T-cell (primary cell): ENCODE results near the gene NUP188. TPM values are rescaled to one million over a fixed set of nuclear protein-coding genes. Genes with fewer than 3 reads are reported as not detected.

Experiments used
- ATAC-seq, 4 experiments: fragments of 200-7000 bp in 3 of 4; fragments of 150-1000 bp in 1 of 4; cut with Tn5 transposase; replicated peaks in 1 of 4; 1 replicate in 3 of 4; 2 replicates in 1 of 4; pipeline ENCODE4 v1.10.0; 2021; ENCODE audit warnings: moderate library complexity in 3 of 4, mild to moderate bottlenecking in 2 of 4, moderate number of reproducible peaks in 1 of 4
- CTCF ChIA-PET, 2 donors: fragments of 300-600 bp; sonication (Branson Sonifier 250); formaldehyde crosslinking; loops; one replicate each; lab custom pipeline; 2022; ENCODE audit warnings: antibody characterized with exemption in 2 of 2; lab: Charles Lee
- POLR2A ChIA-PET, 2 donors: fragments of 300-600 bp; sonication (Branson Sonifier 250); formaldehyde crosslinking; loops; one replicate each; lab custom pipeline; 2022; ENCODE audit warnings: antibody characterized with exemption in 2 of 2; lab: Charles Lee
- DNase-seq, 35 experiments: peaks; one replicate each; pipeline versions ENCODE4 v3.0.0 to v3.0.0-alpha.2; 2013 to 2023
- H3K27ac ChIP-seq: one replicate; pipeline ENCODE4 v1.5.1; 2013; ENCODE audit warnings: low read length
- H3K27me3 ChIP-seq, 2 experiments: replicated peaks in 1 of 2; 1 replicate in 1 of 2; 2 replicates in 1 of 2; pipeline versions ENCODE4 v1.6.1 to v1.7.0; 2013; ENCODE audit warnings: low read length in 1 of 2, mixed read lengths in 1 of 2; ENCODE audit not compliant: control insufficient read depth in 2 of 2, insufficient read depth in 2 of 2; ENCODE audit errors: extremely low read depth in 1 of 2
- H3K36me3 ChIP-seq, 2 donors: 1 replicate in 1 of 2; 2 replicates in 1 of 2; pipeline versions ENCODE4 v1.6.1 to v1.7.0; 2013; ENCODE audit warnings: low read length in 1 of 2; ENCODE audit not compliant: control insufficient read depth in 2 of 2, insufficient read depth in 1 of 2; ENCODE audit errors: extremely low read depth in 1 of 2
- H3K4me1 ChIP-seq, 2 experiments: 1 replicate in 1 of 2; 2 replicates in 1 of 2; pipeline versions ENCODE4 v1.6.1 to v1.7.0; 2013; ENCODE audit warnings: low read length in 2 of 2, mixed read lengths in 1 of 2; ENCODE audit not compliant: insufficient read depth in 2 of 2, control insufficient read depth in 1 of 2; ENCODE audit errors: extremely low read depth in 1 of 2
- H3K4me3 ChIP-seq, 2 donors: 1 replicate in 1 of 2; 2 replicates in 1 of 2; pipeline versions ENCODE4 v1.5.1 to v1.7.0; 2013; ENCODE audit warnings: mild to moderate bottlenecking in 2 of 2, low read length in 1 of 2, moderate library complexity in 1 of 2; ENCODE audit not compliant: control insufficient read depth in 1 of 2; ENCODE audit errors: extremely low read depth in 1 of 2
- H3K9me3 ChIP-seq: 2 replicates; pipeline ENCODE4 v1.7.0; 2013
- H3K27ac Mint-ChIP-seq, 2 donors: one replicate each; pipeline ENCODE4 v1.8.0; 2020 to 2021; ENCODE audit warnings: mild to moderate bottlenecking in 2 of 2, mixed read lengths in 2 of 2
- H3K27me3 Mint-ChIP-seq, 2 donors: one replicate each; pipeline ENCODE4 v1.8.0; 2021 to 2022; ENCODE audit warnings: mixed read lengths in 2 of 2
- H3K36me3 Mint-ChIP-seq: one replicate; pipeline ENCODE4 v1.8.0; 2021; ENCODE audit warnings: mixed read lengths
- H3K4me1 Mint-ChIP-seq, 3 donors: one replicate each; pipeline ENCODE4 v1.8.0; 2020 to 2022; ENCODE audit warnings: mixed read lengths in 3 of 3, mild to moderate bottlenecking in 1 of 3
- H3K4me3 Mint-ChIP-seq, 3 donors: one replicate each; pipeline ENCODE4 v1.8.0; 2020 to 2022; ENCODE audit warnings: mild to moderate bottlenecking in 3 of 3, mixed read lengths in 3 of 3, moderate library complexity in 3 of 3
- H3K9me3 Mint-ChIP-seq, 3 donors: one replicate each; pipeline ENCODE4 v1.8.0; 2020 to 2022; ENCODE audit warnings: mixed read lengths in 3 of 3
- WGBS: methylation state at CpG from one replicate; pipeline ENCODE4 v1.1.5; 2013; ENCODE audit warnings: missing lambda C conversion rate; ENCODE audit not compliant: insufficient coverage; 5-methylcytosine and 5-hydroxymethylcytosine counted together
- total RNA-seq, 35 experiments: library from RNA in 6 of 35; stranded (reverse) in 6 of 35; fragments of 120-200 nt in 1 of 35; gene quantifications; one replicate each; pipeline versions ENCODE4 v1.2.1 to v1.2.4 and lab custom pipeline; 2013 to 2026

NUP188 gene
- total RNA-seq, 5 donors from 2014 or later (not counting 1 experiment from before 2014, with no cell fraction given): 51.0 to 78.4 (median 71.3) TPM

- DNase-seq (no peak), ATAC-seq (no peak)
- Histone ChIP-seq H3K27ac (no peak overlapping the region), H3K27me3 (no peaks in the 10 kb centered on the region), H3K36me3 (peaks cover 0 to 41% of the 10 kb centered on the region in 2 donors), H3K9me3 (no peaks in the 10 kb centered on the region), H3K4me1 (no peaks in the 10 kb centered on the region), H3K4me3 (no peak overlapping the region)
- Mint-ChIP-seq H3K27me3 (no peaks in the 10 kb centered on the region), H3K4me3 (no peak overlapping the region), H3K4me1 (no peaks in the 10 kb centered on the region), H3K9me3 (no peaks in the 10 kb centered on the region), H3K36me3 (peaks cover 22% of the 10 kb centered on the region), H3K27ac (no peak overlapping the region)
- ChIA-PET POLR2A (interaction anchor here in 1 of 2 donors (0.5 kb wide), 1 partner anchor 765 kb away, joined by 3 read pairs; no protein-coding TSS in a partner anchor), CTCF (no interaction called here)
- 100% methylated on average over 3 of the region's 6 CpGs for WGBS
Measured at GRCh38 chr9:129053020-129053419, 105.5 kb downstream of the NUP188 start.

- Mint-ChIP-seq H3K36me3 (peaks cover 14% of the 10 kb centered on the region), H3K4me1 (no peaks in the 10 kb centered on the region), H3K9me3 (no peaks in the 10 kb centered on the region), H3K27ac (no peak overlapping the region), H3K27me3 (no peaks in the 10 kb centered on the region), H3K4me3 (no peak overlapping the region)
- H3K27me3 ChIP-seq: no peaks in the 10 kb centered on the region
- ChIA-PET CTCF (interaction anchor here in 1 of 2 donors (0.5 kb wide), 1 partner anchor 812 kb away, joined by 4 read pairs; no protein-coding TSS in a partner anchor), POLR2A (no interaction called here)
- peaks cover 10 to 37% of the 10 kb centered on the region in 2 donors for H3K36me3 ChIP-seq
- DNase-seq: no peak
- no peak overlapping the region for H3K27ac ChIP-seq
- ATAC-seq: no peak
- no peaks in the 10 kb centered on the region for H3K4me1 ChIP-seq
- H3K9me3 ChIP-seq: no peaks in the 10 kb centered on the region
- 93% methylated on average over 5 of the region's 5 CpGs for whole genome bisulfite sequencing
- no peak overlapping the region for H3K4me3 ChIP-seq
Measured at GRCh38 chr9:129054163-129054851, 106.8 kb downstream of the NUP188 start.

Other genes with a start within 250 kb of the NUP188 start
- gene PKN3, start 245.2 kb upstream of the NUP188 start, total RNA-seq: 1 to 10 TPM; 2.1 to 4.3 (median 3.7) TPM
- 10 to 100 TPM; 22.6 to 32.9 (median 31.4) TPM for gene ZDHHC12, start 223.6 kb upstream of the NUP188 start, total RNA-seq
- gene ZER1, start 175.8 kb upstream of the NUP188 start, total RNA-seq: 10 to 100 TPM; 38.4 to 50.6 (median 40.2) TPM
- gene TBC1D13, start 160.4 kb upstream of the NUP188 start, total RNA-seq: 10 to 100 TPM; 27.6 to 34.3 (median 31.8) TPM
- 10 to 100 TPM; 11.3 to 31.1 (median 25.1) TPM for gene ENDOG, start 129.2 kb upstream of the NUP188 start, total RNA-seq
- gene SPOUT1, start 117.9 kb upstream of the NUP188 start, total RNA-seq: 10 to 100 TPM; 43.7 to 89.4 (median 82.6) TPM
- 10 to 100 TPM in 4 of 5 donors, 1 to 10 TPM in 1; 9.7 to 15.6 (median 11.7) TPM for gene KYAT1, start 65.7 kb upstream of the NUP188 start, total RNA-seq
- 10 to 100 TPM; 30.7 to 34.3 (median 33.9) TPM for gene LRRC8A, start 65.6 kb upstream of the NUP188 start, total RNA-seq
- 1 to 10 TPM in 3 of 5 donors, under 1 TPM in 2; 0.53 to 5.5 (median 3.3) TPM for gene PHYHD1, start 26.7 kb upstream of the NUP188 start, total RNA-seq
- 10 to 100 TPM in 2 of 5 donors, 1 to 10 TPM in 3; 5.4 to 11.6 (median 10.0) TPM for gene DOLK, start 96 bp upstream of the NUP188 start, total RNA-seq
- gene SH3GLB2, start 80.6 kb downstream of the NUP188 start, total RNA-seq: 100 to 1,000 TPM in 3 of 5 donors, 10 to 100 TPM in 2; 85.8 to 140 (median 131) TPM
- 10 to 100 TPM; 60.8 to 95.7 (median 83.4) TPM for gene MIGA2, start 88.9 kb downstream of the NUP188 start, total RNA-seq
- 10 to 100 TPM in 3 of 5 donors, 1 to 10 TPM in 2; 5.1 to 14.4 (median 11.8) TPM for gene DOLPP1, start 133.4 kb downstream of the NUP188 start, total RNA-seq
- gene CRAT, start 163.1 kb downstream of the NUP188 start, total RNA-seq: 10 to 100 TPM in 4 of 5 donors, 1 to 10 TPM in 1; 6.6 to 17.5 (median 13.9) TPM
- 10 to 100 TPM; 51.3 to 71.5 (median 65.5) TPM for gene PTPA, start 163.7 kb downstream of the NUP188 start, total RNA-seq
- gene IER5L, start 230.6 kb downstream of the NUP188 start, total RNA-seq: 1 to 10 TPM; 1.3 to 7.7 (median 6.7) TPM